ENCODE results near the gene PCDH17.

PCDH17 gene

DNA sequence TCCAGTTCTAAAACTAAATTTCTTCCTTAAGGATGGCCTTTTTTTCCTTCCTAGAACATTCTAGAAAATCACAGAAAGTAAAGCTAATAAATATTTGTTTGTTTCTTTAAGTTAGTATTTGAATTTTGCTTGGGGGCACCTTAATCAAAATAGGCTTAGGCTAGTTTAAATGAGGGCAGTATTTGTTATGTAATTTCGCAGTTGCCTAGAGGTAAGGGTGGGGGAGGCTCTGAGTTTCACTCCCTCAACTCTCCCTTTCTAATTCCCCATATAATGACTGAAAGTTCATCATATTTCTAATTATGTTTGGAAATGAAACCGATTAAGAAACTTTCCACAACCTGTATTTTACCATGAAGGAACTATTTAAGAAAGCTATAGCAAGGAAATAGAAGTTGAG, 40.6 kb downstream of the PCDH17 start:
- H3K4me3 ChIP-seq (ENCODE audit: low read length in 2 of 2), result no peak overlapping the region
- H3K4me1 ChIP-seq (ENCODE audit: control insufficient read depth, insufficient read depth, low read length), result no peaks in the 10 kb centered on the region
- H3K27ac ChIP-seq (ENCODE audit: low read length), result no peak overlapping the region
- H3K9ac ChIP-seq (ENCODE audit: low read length in 2 of 2), result no peak overlapping the region
- no peaks in the 10 kb centered on the region for H3K27me3 ChIP-seq (ENCODE audit: control insufficient read depth in 1 of 2, insufficient read depth in 2 of 2, low read length in 2 of 2)
- no peaks in the 10 kb centered on the region for H3K9me3 ChIP-seq (ENCODE audit: control insufficient read depth in 2 of 2, low read length in 2 of 2)
- H3K36me3 ChIP-seq (ENCODE audit: control insufficient read depth in 2 of 2, insufficient read depth in 2 of 2, low read length in 2 of 2), result no peaks in the 10 kb centered on the region

GRCh38 chr13:57673197-57673596, 41.7 kb downstream of the PCDH17 start:
- Histone ChIP-seq H3K27ac (ENCODE audit: low read length) (no peak overlapping the region), H3K9me3 (ENCODE audit: control insufficient read depth in 2 of 2, low read length in 2 of 2) (no peaks in the 10 kb centered on the region), H3K36me3 (ENCODE audit: control insufficient read depth in 2 of 2, insufficient read depth in 2 of 2, low read length in 2 of 2) (no peaks in the 10 kb centered on the region)

GRCh38 chr13:57675526-57675925, 44.0 kb downstream of the PCDH17 start:
- Histone ChIP-seq H3K9me3 (ENCODE audit: control insufficient read depth in 2 of 2, low read length in 2 of 2) (no peaks in the 10 kb centered on the region), H3K36me3 (ENCODE audit: control insufficient read depth in 2 of 2, insufficient read depth in 2 of 2, low read length in 2 of 2) (no peaks in the 10 kb centered on the region), H3K27ac (ENCODE audit: low read length) (no peak overlapping the region), H3K9ac (ENCODE audit: low read length in 2 of 2) (no peak overlapping the region), H3K4me1 (ENCODE audit: control insufficient read depth, insufficient read depth, low read length) (no peaks in the 10 kb centered on the region), H3K27me3 (ENCODE audit: control insufficient read depth in 1 of 2, insufficient read depth in 2 of 2, low read length in 2 of 2) (no peaks in the 10 kb centered on the region), H3K4me3 (ENCODE audit: low read length in 2 of 2) (no peak overlapping the region)

More at GRCh38 chr13:57673197-57673596, 41.7 kb downstream of the PCDH17 start:
- H3K9ac ChIP-seq (ENCODE audit: low read length in 2 of 2), result no peak overlapping the region
- no peak overlapping the region for H3K4me3 ChIP-seq (ENCODE audit: low read length in 2 of 2)
- H3K4me1 ChIP-seq (ENCODE audit: control insufficient read depth, insufficient read depth, low read length), result no peaks in the 10 kb centered on the region
- no peaks in the 10 kb centered on the region for H3K27me3 ChIP-seq (ENCODE audit: control insufficient read depth in 1 of 2, insufficient read depth in 2 of 2, low read length in 2 of 2)

DNA sequence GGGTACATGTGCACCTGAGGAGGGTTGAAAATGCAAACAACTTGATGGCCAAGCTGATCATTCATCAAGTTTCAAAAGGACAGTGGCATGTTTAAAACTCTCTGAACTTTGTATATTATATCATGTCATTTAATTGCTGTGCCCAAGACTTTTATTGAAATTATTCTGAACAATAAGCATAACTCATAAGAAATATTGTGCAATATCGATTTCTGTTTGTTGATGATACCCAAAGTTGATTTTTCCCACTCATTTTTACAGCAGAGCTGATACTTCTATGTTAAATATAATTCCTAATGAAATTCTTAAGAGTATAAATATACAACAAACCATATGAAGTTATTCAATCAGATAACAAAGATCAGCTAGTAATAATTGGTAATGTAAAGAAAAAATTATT, 49.1 kb downstream of the PCDH17 start:
- Histone ChIP-seq H3K27ac (ENCODE audit: low read length) (no peak overlapping the region), H3K9me3 (ENCODE audit: control insufficient read depth in 2 of 2, low read length in 2 of 2) (no peaks in the 10 kb centered on the region), H3K4me3 (ENCODE audit: low read length in 2 of 2) (no peak overlapping the region), H3K27me3 (ENCODE audit: control insufficient read depth in 1 of 2, insufficient read depth in 2 of 2, low read length in 2 of 2) (no peaks in the 10 kb centered on the region), H3K9ac (ENCODE audit: low read length in 2 of 2) (no peak overlapping the region), H3K36me3 (ENCODE audit: control insufficient read depth in 2 of 2, insufficient read depth in 2 of 2, low read length in 2 of 2) (no peaks in the 10 kb centered on the region), H3K4me1 (ENCODE audit: control insufficient read depth, insufficient read depth, low read length) (no peaks in the 10 kb centered on the region)

DNA sequence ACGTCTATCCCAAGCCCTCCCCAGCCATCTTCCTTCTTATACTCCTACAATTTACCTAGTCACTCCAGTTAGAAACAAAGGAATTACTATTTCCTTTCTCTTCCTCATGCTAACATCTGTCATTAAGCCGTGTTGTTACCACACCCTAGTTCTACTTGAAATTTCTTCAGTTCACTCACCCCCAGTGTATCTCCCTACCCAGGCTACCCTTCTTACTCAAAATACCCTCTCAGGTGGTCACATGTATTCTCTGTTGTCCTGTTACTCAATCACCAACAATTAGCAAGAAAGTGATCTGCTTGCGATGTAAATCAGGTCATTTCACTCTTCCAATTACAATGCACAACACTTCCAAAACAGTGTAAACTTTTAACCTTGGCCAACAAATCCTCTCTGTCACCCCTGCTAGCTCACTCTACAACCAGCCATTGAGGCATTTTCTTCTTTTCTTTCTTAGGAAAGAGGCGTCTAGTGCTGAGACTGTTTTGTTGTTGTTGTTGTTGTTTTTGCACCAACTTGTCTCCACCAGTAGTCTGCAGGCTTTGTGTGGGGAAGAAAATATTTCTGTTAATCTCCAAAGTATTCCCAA, 50.7 kb downstream of the PCDH17 start:
- Histone ChIP-seq H3K4me3 (ENCODE audit: low read length in 2 of 2) (no peak overlapping the region), H3K4me1 (ENCODE audit: control insufficient read depth, insufficient read depth, low read length) (no peaks in the 10 kb centered on the region), H3K9me3 (ENCODE audit: control insufficient read depth in 2 of 2, low read length in 2 of 2) (no peaks in the 10 kb centered on the region), H3K27ac (ENCODE audit: low read length) (no peak overlapping the region), H3K9ac (ENCODE audit: low read length in 2 of 2) (no peak overlapping the region), H3K36me3 (ENCODE audit: control insufficient read depth in 2 of 2, insufficient read depth in 2 of 2, low read length in 2 of 2) (no peaks in the 10 kb centered on the region), H3K27me3 (ENCODE audit: control insufficient read depth in 1 of 2, insufficient read depth in 2 of 2, low read length in 2 of 2) (no peaks in the 10 kb centered on the region)

DNA sequence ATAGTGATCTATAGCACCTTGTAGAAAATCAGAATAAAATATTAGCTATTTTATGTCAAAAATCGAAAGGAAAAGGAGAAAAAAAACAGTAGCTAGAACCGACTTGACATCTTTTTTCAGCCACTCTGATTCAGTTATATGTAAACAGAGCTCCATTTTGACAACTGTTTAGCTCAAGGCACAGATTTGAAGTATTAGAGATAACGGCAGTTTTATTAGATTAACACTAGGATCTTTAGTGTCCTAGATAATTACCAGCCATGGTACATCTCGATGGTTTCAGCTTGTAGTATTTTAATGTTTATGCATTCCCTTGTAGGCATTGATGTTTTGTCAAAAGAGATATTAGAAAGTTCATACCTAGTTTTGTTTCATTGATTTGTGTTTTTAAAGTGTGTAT, 67.3 kb downstream of the PCDH17 start:
- Histone ChIP-seq H3K36me3 (ENCODE audit: control insufficient read depth in 2 of 2, insufficient read depth in 2 of 2, low read length in 2 of 2) (no peaks in the 10 kb centered on the region), H3K4me1 (ENCODE audit: control insufficient read depth, insufficient read depth, low read length) (no peaks in the 10 kb centered on the region), H3K27me3 (ENCODE audit: control insufficient read depth in 1 of 2, insufficient read depth in 2 of 2, low read length in 2 of 2) (no peaks in the 10 kb centered on the region), H3K4me3 (ENCODE audit: low read length in 2 of 2) (no peak overlapping the region), H3K9ac (ENCODE audit: low read length in 2 of 2) (no peak overlapping the region), H3K9me3 (ENCODE audit: control insufficient read depth in 2 of 2, low read length in 2 of 2) (no peaks in the 10 kb centered on the region), H3K27ac (ENCODE audit: low read length) (no peak overlapping the region)

- no peak overlapping the region for H3K9ac ChIP-seq (ENCODE audit: low read length in 2 of 2)
- no peak overlapping the region for H3K4me3 ChIP-seq (ENCODE audit: low read length in 2 of 2)
- no peaks in the 10 kb centered on the region for H3K4me1 ChIP-seq (ENCODE audit: control insufficient read depth, insufficient read depth, low read length)
- no peak overlapping the region for H3K27ac ChIP-seq (ENCODE audit: low read length)
- no peaks in the 10 kb centered on the region for H3K36me3 ChIP-seq (ENCODE audit: control insufficient read depth in 2 of 2, insufficient read depth in 2 of 2, low read length in 2 of 2)
- H3K9me3 ChIP-seq (ENCODE audit: control insufficient read depth in 2 of 2, low read length in 2 of 2), result no peaks in the 10 kb centered on the region
- H3K27me3 ChIP-seq (ENCODE audit: control insufficient read depth in 1 of 2, insufficient read depth in 2 of 2, low read length in 2 of 2), result no peaks in the 10 kb centered on the region
These were observed 72.5 kb downstream of the PCDH17 start for GRCh38 chr13:57704031-57704430.

DNA sequence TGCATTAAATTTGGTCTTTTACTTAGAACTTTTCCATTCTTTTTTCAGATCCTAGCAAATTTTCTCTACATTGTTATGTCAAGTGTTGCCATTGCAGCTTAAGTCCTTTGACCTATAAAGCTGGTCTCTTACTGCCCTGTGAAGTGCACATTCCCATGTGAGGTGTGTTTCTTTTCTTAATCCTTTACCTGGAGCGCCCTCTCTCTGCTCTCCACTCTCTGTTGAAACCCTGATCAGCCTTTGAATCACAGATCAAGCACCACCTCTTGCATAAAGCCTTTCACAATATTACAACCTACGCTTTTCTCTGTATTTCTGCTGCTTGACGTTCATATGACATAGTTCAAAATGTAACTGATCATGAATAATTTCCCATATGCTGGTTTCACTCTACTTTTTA, 84.8 kb downstream of the PCDH17 start:
- Histone ChIP-seq H3K36me3 (ENCODE audit: control insufficient read depth in 2 of 2, insufficient read depth in 2 of 2, low read length in 2 of 2) (no peaks in the 10 kb centered on the region), H3K4me1 (ENCODE audit: control insufficient read depth, insufficient read depth, low read length) (no peaks in the 10 kb centered on the region), H3K9me3 (ENCODE audit: control insufficient read depth in 2 of 2, low read length in 2 of 2) (no peaks in the 10 kb centered on the region), H3K9ac (ENCODE audit: low read length in 2 of 2) (no peak overlapping the region), H3K27me3 (ENCODE audit: control insufficient read depth in 1 of 2, insufficient read depth in 2 of 2, low read length in 2 of 2) (no peaks in the 10 kb centered on the region), H3K27ac (ENCODE audit: low read length) (no peak overlapping the region), H3K4me3 (ENCODE audit: low read length in 2 of 2) (no peak overlapping the region)

DNA sequence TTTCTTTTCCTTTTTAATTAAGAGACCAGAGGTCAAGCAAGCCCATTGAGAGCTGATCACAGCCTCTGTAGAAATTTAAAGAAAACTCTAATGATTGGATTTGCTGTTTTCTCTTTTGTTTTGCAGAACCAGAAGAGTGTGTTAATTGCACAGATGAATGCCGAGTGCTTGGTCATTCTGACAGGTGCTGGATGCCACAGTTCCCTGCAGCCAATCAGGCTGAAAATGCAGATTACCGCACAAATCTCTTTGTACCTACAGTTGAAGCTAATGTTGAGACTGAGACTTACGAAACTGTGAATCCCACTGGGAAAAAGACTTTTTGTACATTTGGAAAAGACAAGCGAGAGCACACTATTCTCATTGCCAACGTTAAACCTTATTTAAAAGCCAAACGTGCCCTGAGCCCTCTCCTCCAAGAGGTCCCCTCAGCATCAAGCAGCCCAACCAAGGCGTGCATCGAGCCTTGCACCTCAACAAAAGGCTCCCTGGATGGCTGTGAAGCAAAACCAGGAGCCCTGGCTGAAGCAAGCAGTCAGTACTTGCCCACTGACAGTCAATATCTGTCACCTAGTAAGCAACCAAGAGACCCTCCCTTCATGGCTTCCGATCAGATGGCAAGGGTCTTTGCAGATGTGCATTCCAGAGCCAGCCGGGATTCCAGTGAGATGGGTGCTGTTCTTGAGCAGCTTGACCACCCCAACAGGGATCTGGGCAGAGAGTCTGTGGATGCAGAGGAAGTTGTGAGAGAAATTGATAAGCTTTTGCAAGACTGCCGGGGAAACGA, 93.1 kb downstream of the PCDH17 start:
- no peak overlapping the region for H3K27ac ChIP-seq (ENCODE audit: low read length)
- no peak overlapping the region for H3K4me3 ChIP-seq (ENCODE audit: low read length in 2 of 2)
- H3K9me3 ChIP-seq (ENCODE audit: control insufficient read depth in 2 of 2, low read length in 2 of 2), result no peaks in the 10 kb centered on the region
- H3K36me3 ChIP-seq (ENCODE audit: control insufficient read depth in 2 of 2, insufficient read depth in 2 of 2, low read length in 2 of 2), result peaks cover 0 to 12% of the 10 kb centered on the region in 2 donors
- no peaks in the 10 kb centered on the region for H3K4me1 ChIP-seq (ENCODE audit: control insufficient read depth, insufficient read depth, low read length)
- H3K27me3 ChIP-seq (ENCODE audit: control insufficient read depth in 1 of 2, insufficient read depth in 2 of 2, low read length in 2 of 2), result no peaks in the 10 kb centered on the region
- no peak overlapping the region for H3K9ac ChIP-seq (ENCODE audit: low read length in 2 of 2)

- H3K27ac ChIP-seq (ENCODE audit: low read length), result no peak overlapping the region
- no peaks in the 10 kb centered on the region for H3K9me3 ChIP-seq (ENCODE audit: control insufficient read depth in 2 of 2, low read length in 2 of 2)
- H3K27me3 ChIP-seq (ENCODE audit: control insufficient read depth in 1 of 2, insufficient read depth in 2 of 2, low read length in 2 of 2), result no peaks in the 10 kb centered on the region
- H3K4me1 ChIP-seq (ENCODE audit: control insufficient read depth, insufficient read depth, low read length), result no peaks in the 10 kb centered on the region
- H3K4me3 ChIP-seq (ENCODE audit: low read length in 2 of 2), result no peak overlapping the region
- peaks cover 0 to 12% of the 10 kb centered on the region in 2 donors for H3K36me3 ChIP-seq (ENCODE audit: control insufficient read depth in 2 of 2, insufficient read depth in 2 of 2, low read length in 2 of 2)
- H3K9ac ChIP-seq (ENCODE audit: low read length in 2 of 2), result no peak overlapping the region
These were observed 93.9 kb downstream of the PCDH17 start for GRCh38 chr13:57725480-57725879.

DNA sequence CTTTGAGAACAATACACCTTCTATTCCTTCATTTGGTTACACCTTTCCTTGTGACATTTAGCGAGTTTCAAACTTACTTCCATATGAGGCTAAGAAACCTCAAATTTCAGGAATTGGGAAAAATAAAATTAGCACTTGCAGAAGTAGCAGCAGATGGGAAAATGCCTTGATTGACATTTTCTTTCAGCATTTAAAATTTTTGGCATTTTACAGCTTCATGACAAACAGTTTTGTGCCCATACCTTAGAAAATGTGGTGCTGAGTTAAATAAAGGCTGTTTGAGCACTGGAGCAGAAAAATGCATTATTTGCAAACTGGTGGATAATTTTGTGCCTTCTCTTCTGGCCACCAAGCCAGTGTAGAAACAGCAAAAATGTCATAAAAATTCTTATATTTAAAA, 95.4 kb downstream of the PCDH17 start:
- no peaks in the 10 kb centered on the region for H3K4me1 ChIP-seq (ENCODE audit: control insufficient read depth, insufficient read depth, low read length)
- no peaks in the 10 kb centered on the region for H3K9me3 ChIP-seq (ENCODE audit: control insufficient read depth in 2 of 2, low read length in 2 of 2)
- H3K9ac ChIP-seq (ENCODE audit: low read length in 2 of 2), result no peak overlapping the region
- peaks cover 0 to 12% of the 10 kb centered on the region in 2 donors for H3K36me3 ChIP-seq (ENCODE audit: control insufficient read depth in 2 of 2, insufficient read depth in 2 of 2, low read length in 2 of 2)
- H3K27me3 ChIP-seq (ENCODE audit: control insufficient read depth in 1 of 2, insufficient read depth in 2 of 2, low read length in 2 of 2), result no peaks in the 10 kb centered on the region
- H3K27ac ChIP-seq (ENCODE audit: low read length), result no peak overlapping the region
- no peak overlapping the region for H3K4me3 ChIP-seq (ENCODE audit: low read length in 2 of 2)

All from stomach smooth muscle (tissue), 2 donors.